ENCODE measurements around the gene YIF1B. TPM values are rescaled to one million over a fixed set of nuclear protein-coding genes. Genes with fewer than 3 reads are reported as not detected.

YIF1B gene
- total and polyA plus RNA-seq, 3 donors from 2014 or later = 52.1 to 63.7 (median 63.5) TPM

DNA sequence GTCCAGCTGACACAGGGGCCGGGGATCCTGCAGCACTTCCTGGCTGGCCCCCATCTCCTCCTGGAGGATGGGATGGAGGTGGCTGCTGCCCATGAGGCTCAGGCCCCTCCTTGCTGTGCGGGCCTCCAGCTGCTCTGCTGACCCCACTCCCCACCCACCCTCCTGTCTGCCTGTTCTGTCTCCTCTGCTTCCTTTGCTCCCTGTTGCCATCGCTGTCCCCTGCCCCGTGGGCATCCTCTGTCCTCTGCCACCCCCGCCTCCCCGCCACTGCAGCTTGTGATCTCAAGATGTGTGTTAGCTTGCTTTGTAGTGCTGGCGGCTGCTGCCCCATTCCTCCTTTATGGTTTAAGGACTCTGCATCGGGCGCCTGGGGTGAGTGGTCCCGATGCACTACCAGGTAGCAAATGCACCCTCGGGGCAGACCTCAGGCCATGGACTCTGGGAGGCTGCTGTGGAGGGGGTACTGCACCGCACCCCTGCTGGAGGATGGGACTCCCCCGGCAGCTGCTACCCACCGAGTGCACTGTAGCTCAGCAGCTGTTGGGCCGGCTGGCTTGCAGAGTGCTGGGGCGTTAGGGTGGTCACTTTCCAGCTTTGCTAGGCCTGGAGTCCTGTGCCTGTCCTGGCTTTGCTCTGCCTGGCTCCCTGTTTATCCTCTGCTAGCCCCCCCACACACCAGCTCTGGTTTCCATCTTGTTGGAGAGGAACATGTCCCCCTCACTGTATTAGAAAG is 27.5 kb downstream of the YIF1B start:
- Histone ChIP-seq H3K36me3 (ENCODE audit: low read depth, missing control alignments) (no peaks in the 10 kb centered on the region), H3K27me3 (no peaks in the 10 kb centered on the region), H3K4me3 (no peak overlapping the region), H3K27ac (no peak overlapping the region), H3K9me3 (no peaks in the 10 kb centered on the region), H3K4me1 (no peaks in the 10 kb centered on the region)
- 85 to 91% methylated on average over 16 of the region's 16 CpGs for WGBS, 2 donors
- TF ChIP-seq, protein P1, sequence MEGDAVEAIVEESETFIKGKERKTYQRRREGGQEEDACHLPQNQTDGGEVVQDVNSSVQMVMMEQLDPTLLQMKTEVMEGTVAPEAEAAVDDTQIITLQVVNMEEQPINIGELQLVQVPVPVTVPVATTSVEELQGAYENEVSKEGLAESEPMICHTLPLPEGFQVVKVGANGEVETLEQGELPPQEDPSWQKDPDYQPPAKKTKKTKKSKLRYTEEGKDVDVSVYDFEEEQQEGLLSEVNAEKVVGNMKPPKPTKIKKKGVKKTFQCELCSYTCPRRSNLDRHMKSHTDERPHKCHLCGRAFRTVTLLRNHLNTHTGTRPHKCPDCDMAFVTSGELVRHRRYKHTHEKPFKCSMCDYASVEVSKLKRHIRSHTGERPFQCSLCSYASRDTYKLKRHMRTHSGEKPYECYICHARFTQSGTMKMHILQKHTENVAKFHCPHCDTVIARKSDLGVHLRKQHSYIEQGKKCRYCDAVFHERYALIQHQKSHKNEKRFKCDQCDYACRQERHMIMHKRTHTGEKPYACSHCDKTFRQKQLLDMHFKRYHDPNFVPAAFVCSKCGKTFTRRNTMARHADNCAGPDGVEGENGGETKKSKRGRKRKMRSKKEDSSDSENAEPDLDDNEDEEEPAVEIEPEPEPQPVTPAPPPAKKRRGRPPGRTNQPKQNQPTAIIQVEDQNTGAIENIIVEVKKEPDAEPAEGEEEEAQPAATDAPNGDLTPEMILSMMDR (IDR thresholded peaks at IDR 0.05) = no peak
- TF ChIP-seq POLR2A (IDR thresholded peaks at IDR 0.05) = no peak
- no peak for DNase-seq
- intact Hi-C loops (cut with DNase I; ENCODE audit: low total_unique reads) = no loop called here

DNA sequence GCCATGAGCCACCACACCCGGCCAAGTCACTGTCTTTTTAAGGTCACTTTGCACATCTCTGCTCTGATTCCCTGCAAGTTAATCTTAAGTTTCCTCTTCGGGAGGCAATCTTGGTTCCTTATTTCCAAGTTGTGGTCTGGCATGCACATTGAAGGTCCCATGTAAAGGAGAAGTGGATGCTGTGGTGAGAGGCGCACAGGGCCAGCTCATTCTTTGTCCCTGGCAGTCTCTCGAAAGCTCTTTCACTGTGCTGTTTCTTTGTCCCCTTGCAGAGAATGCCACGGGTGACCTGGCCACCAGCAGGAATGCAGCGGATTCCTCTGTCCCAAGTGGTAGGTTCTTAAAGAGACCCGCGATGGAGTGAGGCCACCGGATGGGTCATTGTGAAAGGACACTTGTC is 28.1 kb downstream of the YIF1B start:
- no peaks in the 10 kb centered on the region for H3K27me3 ChIP-seq
- intact Hi-C loops (cut with DNase I; ENCODE audit: low total_unique reads) = no loop called here
- H3K9me3 ChIP-seq = no peaks in the 10 kb centered on the region
- no peak overlapping the region for H3K27ac ChIP-seq
- H3K4me3 ChIP-seq = no peak overlapping the region
- no peak for TF ChIP-seq POLR2A (IDR thresholded peaks at IDR 0.05)
- TF ChIP-seq, protein P1 (IDR thresholded peaks at IDR 0.05) = no peak
- no peaks in the 10 kb centered on the region for H3K4me1 ChIP-seq
- WGBS, 2 donors = 89% methylated on average over 9 of the region's 9 CpGs
- DNase-seq = no peak
- no peaks in the 10 kb centered on the region for H3K36me3 ChIP-seq (ENCODE audit: low read depth, missing control alignments)

DNA sequence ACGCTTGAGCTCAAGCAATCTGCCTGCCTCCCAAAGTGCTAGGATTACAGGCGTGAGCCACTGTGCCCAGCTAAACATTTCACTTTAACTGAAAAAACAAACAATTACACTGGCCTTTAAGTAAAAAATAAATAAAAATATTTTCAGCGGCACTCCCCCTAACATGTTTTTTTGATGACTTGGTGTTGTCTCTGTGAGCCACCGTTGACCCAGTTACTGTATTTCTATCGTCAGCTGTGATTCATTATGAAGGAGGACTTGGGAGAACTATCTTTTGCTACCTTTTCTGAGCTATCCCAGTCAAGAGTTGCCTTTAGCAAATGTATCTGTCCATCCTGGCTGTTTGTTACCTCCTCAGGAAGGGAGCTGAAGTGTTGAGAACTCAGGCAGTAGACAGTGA is 30.2 kb downstream of the YIF1B start:
- H3K4me1 ChIP-seq = no peaks in the 10 kb centered on the region
- no peak overlapping the region for H3K4me3 ChIP-seq
- no peak overlapping the region for H3K27ac ChIP-seq
- H3K27me3 ChIP-seq = no peaks in the 10 kb centered on the region
- no peak for TF ChIP-seq POLR2A (IDR thresholded peaks at IDR 0.05)
- TF ChIP-seq, protein P1 (IDR thresholded peaks at IDR 0.05) = no peak
- no peaks in the 10 kb centered on the region for H3K9me3 ChIP-seq
- intact Hi-C loops (cut with DNase I; ENCODE audit: low total_unique reads) = no loop called here
- WGBS, 2 donors = 93 to 94% methylated on average over 5 of the region's 5 CpGs
- no peaks in the 10 kb centered on the region for H3K36me3 ChIP-seq (ENCODE audit: low read depth, missing control alignments)
- DNase-seq = no peak

DNA sequence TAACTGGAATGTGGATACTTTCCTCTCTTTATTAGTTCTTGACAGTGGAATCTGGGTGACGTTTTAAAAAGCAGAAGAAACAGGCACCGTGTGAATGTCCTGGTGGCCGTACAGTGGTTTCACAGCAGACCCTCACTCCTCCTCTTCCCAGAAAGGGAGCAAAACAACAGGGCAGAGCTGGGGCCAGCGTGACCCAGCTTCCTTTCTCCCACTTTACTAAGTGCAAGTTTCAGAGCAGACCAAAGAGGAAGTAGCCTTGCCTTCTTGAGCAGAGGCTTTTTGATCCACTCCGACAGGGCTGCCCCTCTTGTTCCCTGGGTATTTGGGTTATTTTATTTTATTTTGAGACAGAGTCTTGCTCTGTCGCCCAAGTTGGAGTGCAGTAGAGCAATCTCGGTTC is 31.3 kb downstream of the YIF1B start:
- no peaks in the 10 kb centered on the region for H3K36me3 ChIP-seq (ENCODE audit: low read depth, missing control alignments)
- no peak for DNase-seq
- no peak overlapping the region for H3K4me3 ChIP-seq
- H3K9me3 ChIP-seq = no peaks in the 10 kb centered on the region
- WGBS, 2 donors = 80 to 81% methylated on average over 7 of the region's 7 CpGs
- no peaks in the 10 kb centered on the region for H3K4me1 ChIP-seq
- TF ChIP-seq, protein P1 (IDR thresholded peaks at IDR 0.05) = no peak
- no peak for TF ChIP-seq POLR2A (IDR thresholded peaks at IDR 0.05)
- intact Hi-C loops (cut with DNase I; ENCODE audit: low total_unique reads) = no loop called here
- H3K27ac ChIP-seq = no peak overlapping the region
- H3K27me3 ChIP-seq = no peaks in the 10 kb centered on the region

DNA sequence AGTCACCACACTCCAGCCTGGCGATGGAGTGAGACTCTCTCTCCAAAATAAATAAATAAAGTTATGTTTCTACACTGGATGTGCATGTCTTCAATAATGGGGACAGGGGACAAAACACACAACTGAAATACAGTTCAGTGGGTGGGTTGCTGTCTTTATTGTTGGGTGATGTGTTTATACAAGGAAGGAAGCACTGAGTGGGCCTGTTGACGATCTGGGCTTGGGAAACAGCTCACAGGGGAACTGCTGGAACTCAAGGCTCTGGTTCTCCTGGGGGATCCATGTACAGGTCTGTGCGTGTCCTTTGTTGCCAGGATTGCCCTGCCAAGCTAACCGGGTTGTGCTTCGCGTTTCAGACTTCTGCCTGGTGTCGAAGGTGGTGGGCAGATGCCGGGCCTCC is 32.5 kb downstream of the YIF1B start:
- WGBS, 2 donors = 95 to 97% methylated on average over 8 of the region's 8 CpGs
- intact Hi-C loops (cut with DNase I; ENCODE audit: low total_unique reads) = no loop called here
- no peak for DNase-seq

More for the DNA sequence above, 32.5 kb downstream of the YIF1B start:
- Histone ChIP-seq H3K9me3 (no peaks in the 10 kb centered on the region), H3K36me3 (ENCODE audit: low read depth, missing control alignments) (no peaks in the 10 kb centered on the region), H3K4me1 (peaks cover 5% of the 10 kb centered on the region), H3K27ac (no peak overlapping the region), H3K27me3 (no peaks in the 10 kb centered on the region), H3K4me3 (no peak overlapping the region)
- TF ChIP-seq, protein P1 (IDR thresholded peaks at IDR 0.05) = no peak
- TF ChIP-seq POLR2A (IDR thresholded peaks at IDR 0.05) = no peak

All from testis (tissue), 3 donors.